ENCODE results near the gene CDK17.

DNA sequence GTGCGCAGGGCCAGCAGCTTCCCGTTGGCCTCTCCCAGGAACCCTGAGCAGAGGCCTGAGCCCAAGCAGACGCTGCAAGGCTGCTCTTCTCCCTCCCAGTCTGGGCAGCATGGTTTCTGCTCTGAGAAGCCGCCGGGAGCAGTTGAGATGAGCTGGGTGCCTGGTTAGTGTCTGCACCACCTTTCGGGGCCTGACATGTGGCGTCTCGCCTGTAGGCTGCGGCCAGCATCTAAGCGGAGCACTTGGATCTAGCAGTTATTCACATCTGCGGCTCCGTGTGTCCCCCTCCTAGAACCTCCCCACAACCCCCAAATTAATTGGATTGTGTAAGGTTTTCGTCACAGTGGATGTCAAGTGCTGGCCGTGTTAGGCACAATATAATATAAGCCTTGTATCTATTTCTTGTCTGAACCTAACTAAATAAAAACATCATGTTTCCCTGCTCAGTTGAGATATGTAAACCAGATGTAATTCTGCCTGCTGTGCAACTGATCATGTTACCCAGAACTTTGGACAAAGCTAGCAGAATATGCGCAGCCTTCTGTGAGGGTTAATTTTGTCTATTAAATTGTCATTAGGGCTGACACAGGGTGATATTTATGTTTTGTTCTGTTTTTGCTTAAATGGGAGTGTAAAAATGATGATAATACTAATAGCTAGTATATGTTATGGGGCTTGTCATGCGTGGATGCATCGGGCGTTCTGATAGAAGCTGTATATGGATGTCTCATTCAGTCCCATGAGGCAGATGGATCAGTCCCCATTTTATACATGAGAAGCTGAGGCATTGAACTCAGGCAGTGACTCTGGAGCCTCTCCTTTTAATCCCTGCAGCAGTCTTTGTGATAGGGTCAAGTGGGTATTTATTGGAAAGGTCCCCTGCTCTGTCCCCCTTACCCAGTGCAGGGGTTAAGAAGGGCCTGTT lies 160.3 kb downstream of the CDK17 start:
- TF ChIP-seq, protein P1, sequence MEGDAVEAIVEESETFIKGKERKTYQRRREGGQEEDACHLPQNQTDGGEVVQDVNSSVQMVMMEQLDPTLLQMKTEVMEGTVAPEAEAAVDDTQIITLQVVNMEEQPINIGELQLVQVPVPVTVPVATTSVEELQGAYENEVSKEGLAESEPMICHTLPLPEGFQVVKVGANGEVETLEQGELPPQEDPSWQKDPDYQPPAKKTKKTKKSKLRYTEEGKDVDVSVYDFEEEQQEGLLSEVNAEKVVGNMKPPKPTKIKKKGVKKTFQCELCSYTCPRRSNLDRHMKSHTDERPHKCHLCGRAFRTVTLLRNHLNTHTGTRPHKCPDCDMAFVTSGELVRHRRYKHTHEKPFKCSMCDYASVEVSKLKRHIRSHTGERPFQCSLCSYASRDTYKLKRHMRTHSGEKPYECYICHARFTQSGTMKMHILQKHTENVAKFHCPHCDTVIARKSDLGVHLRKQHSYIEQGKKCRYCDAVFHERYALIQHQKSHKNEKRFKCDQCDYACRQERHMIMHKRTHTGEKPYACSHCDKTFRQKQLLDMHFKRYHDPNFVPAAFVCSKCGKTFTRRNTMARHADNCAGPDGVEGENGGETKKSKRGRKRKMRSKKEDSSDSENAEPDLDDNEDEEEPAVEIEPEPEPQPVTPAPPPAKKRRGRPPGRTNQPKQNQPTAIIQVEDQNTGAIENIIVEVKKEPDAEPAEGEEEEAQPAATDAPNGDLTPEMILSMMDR (IDR thresholded peaks at IDR 0.05 in 8 of 11, conservative IDR thresholded peaks at IDR 0.05 in 3 of 11): no peak
- no peak for TF ChIP-seq POLR2A (IDR thresholded peaks at IDR 0.05)
